HG03457 (cell line): ENCODE data around the gene TMEM17.

ENCODE experiments used
- ATAC-seq: cut with Tn5 transposase; IDR thresholded peaks from one replicate; pipeline ENCODE4 v1.9.1; 2021; ENCODE audit warnings: moderate number of reproducible peaks; ENCODE audit not compliant: unreplicated experiment

Gene TMEM17

DNA sequence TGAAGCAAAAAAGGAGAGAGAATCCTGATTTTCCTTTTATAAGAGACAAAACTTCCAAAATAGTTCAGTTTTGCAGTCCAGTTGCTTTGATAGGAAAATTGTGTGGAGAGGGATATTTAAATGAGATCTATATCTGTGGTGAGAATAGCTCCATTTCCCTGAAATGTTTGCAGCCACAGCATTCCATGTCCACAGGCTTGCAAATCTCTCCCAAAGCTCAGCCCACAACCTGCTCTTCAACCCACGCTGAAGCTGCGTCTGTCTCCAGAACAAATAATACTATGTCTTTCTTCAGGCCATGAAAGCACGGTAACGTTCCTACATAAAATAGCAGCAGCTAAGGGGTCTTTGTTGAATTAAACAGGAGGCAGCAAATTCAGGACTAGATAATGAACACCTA, 31.8 kb downstream of the TMEM17 start:
- no peak for ATAC-seq

DNA sequence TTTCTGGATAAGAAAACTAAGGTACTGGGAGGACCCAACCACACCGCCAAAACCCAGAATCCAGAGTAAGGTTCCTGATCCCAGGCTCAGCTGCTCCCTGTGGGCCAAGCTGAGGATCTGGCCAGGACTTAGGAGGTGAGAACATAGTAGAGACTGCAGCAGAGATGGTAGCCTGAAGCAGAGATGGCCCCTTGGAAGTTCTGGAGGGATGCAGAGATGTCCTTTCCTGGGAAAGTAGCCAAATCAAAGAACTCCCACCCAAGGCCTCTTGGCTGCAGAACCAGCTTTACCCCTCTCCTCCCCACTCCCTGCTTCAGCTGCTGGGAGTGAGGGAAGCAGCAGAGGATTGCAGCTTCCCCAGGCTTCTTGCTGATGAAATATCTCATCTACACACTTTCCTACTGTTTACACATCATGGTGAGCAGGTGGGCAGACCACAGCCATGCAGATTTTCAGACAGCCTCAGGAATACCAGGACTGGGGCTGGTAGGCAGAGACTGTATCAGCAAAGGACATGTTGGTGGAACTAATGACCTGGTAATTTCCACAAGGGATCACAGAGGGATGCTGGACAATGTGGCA, 32.7 kb downstream of the TMEM17 start:
- ATAC-seq: no peak

DNA sequence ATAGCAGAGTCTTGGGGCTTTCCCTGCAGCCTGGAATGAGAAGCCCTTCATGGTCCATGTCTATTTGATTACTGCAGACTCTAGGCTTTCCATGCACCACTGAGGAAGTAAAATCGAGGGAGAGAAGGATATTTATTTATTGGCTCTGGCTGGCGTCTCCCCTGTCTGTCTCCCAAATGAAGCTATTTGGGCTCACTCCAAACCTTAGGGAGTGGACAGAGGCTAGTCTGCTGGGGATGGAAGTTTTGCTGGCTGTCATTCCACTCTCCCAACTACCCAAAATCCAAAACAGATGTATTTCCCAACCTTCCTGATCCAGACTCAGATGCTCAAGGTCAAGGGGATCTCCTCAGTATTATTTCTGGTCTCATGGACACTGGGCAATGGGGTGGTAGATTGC, 33.7 kb downstream of the TMEM17 start:
- no peak for ATAC-seq

DNA sequence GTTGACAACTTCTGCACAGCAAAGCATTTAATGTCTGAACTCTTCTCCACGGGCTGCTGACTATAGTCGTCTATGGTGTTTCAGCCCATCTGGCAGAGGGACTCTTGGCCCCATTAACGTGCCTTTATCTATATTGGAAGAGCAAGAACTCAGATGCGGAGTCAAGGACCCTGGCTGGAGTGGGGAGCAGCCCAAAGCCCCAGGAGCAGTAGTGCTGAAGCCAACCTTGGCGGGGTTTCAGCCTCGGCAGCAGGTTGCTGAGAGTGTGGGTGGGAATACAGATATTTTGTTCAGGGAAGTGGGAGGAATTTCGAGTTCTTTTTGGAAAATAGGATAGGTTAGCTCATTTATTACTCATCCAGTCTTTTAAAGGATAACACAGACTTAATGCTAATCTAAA, 34.2 kb downstream of the TMEM17 start:
- no peak for ATAC-seq

DNA sequence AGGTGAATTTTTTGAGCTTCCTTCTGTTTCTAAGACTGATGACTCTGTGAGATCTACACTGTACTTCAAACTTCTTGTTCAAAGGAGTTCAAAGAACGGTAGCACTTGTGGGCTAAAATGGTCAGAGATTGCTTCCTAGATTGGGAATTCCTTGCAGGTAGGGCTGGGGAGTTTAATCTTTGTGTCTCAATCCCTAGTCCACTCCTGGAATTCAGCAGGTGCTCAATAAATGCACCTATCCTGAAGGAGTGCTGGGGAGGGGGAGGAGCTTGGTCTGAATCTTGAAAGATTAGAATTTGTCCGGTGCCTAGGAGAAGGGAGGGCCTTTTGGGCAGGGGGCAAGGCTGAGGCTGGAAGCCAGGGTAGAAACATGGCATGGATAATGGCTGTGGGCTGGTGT, 34.6 kb downstream of the TMEM17 start:
- ATAC-seq: no peak

DNA sequence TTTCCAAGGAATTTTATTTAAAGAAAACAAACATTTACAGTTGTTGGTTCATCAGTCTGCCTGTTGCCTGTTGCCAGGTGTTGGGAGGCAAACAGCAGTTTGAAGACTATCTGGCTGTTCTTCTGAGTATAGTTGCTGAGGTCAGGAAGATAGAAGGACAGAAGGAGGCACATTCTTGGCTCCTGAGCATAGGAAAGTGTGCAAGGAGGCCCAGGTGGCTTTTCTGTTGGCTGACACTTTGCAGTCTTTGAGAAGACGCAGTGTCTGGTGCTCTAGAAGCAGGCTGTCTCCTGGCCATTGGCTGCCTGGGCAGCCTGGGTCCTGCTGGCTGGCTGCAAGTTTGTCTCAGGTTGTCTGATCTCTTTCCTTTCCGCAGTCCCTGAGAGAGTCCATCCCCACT, 36.4 kb downstream of the TMEM17 start:
- ATAC-seq: no peak

DNA sequence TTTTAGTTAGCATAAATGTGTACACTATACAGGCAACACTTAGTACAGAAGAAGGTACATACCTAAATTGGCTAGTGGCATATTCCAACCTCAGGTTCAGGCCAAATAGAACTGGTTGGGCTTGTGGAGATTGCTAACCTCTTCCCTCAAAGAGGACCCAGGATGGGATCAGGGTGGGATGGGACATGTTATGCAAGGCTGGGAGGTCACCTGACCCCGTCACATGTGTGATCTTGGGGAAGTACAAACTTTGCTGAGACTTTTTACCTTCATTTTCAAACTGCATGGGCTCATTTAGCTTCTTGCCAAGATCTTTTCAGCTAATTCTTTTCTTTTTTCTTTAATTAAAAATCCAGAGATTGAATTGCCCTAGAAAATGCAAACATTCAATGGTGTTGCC, 36.9 kb downstream of the TMEM17 start:
- no peak for ATAC-seq

DNA sequence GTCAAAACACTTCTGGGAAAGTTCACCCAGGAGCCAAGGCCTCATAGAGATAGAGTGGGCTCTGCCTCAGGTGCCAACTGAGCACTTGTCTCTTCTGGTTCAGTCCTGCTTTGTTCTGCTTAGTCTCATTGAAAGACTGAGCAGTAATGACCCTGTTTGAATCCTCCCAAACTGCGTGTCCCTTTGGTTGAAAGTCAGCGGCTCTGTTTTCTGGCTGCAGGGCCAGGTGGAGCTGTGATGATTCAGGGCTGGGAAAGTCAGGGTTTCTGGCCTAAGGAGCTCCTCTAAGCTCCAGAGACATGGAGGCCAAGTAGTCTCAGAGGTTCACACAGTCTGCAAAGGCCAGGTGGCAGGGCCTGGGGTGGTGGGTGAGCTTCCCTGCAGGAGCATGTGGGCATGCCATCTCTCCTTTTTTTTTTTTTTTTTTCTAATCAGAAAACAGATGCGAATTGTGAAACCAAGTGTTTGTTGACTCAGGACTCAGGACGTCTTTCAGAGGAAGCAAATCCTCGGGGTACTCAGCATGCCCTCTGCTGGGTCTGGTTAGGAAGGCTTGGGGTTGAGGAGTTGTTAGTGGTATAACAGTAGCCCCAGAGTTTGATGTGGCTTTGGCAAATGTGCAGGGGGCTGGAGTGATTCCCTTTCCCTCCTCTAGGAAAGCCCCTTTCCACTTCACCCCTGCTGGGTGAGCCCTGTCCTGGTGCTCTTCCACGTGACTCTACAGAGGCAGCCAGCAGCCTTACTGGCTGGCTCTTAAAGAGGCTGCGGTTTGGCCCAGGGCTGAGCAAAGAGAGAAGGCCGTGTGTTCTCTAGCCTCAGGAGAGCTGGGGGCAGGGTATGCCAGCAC, 38.3 kb downstream of the TMEM17 start:
- ATAC-seq: no peak

DNA sequence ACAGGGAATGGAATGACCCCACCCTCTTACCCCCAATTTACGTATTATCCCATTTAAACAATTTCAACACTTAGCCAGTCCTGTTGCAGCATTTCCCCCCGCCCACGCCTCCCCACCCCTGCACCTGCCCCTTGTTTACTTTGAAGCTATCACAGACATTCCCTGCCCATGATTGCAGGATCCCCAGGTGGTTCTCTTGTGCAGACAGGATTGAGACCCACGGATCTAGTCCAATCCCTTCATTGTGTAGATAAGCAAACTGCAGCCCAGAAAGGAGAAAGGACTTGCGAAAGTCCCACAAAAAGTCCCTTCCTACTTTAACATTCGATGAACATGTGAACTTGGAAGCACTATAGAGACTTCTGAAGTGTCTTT, 38.9 kb downstream of the TMEM17 start:
- no peak for ATAC-seq

DNA sequence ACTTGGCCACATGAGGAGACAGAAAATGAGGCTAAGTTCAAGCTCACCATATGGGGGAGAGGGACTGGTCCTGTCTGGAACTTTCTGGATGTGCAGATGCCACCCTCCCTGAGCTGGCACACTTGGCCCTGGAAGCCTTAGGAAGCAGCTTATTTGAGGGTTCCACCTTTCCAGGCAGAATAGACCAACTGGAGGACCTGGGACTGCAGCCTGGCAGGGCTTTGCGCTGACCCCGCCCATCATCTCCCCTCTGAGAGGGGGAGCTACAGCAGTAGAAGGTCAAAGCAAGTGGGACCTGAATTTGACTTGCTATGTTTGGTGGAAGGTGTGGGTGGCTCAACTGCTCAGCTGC, 39.5 kb downstream of the TMEM17 start:
- no peak for ATAC-seq

DNA sequence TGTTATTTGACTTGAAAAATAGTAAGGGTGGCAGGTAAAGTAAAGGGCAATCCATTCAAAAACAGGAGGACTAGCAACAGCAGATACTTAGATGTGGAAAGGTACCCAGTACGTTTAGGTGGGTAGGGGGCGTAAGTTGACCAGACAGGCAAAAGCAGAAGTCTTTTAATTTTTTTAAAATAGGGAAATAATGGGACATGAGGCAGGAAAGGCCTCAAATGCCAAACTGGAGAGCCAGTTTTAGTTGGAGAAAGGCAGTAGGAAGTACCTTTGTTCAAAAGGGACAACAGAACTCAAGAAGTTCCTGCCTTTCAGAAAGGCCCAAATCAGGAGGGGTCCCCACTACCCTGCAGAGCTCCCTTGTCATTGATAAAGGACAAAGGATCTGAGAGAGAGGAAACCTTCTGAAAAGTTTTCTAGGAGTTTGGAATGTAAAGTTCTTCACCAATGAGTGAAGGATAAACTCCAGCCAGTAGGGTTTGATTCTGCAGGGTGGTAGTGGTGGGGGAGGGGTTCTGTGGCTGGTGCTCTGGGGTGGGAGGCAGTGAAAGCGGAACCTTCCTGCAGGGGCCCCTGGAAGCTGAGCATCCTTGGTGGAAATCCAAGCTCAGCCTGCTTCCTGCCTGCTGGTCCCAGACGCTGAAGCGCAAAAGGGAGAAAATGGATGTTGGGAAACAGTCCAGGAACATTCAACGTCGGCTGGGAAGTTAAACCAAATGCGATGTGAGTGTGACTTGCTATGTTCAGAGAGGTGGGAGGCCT, 40.1 kb downstream of the TMEM17 start:
- ATAC-seq: no peak

DNA sequence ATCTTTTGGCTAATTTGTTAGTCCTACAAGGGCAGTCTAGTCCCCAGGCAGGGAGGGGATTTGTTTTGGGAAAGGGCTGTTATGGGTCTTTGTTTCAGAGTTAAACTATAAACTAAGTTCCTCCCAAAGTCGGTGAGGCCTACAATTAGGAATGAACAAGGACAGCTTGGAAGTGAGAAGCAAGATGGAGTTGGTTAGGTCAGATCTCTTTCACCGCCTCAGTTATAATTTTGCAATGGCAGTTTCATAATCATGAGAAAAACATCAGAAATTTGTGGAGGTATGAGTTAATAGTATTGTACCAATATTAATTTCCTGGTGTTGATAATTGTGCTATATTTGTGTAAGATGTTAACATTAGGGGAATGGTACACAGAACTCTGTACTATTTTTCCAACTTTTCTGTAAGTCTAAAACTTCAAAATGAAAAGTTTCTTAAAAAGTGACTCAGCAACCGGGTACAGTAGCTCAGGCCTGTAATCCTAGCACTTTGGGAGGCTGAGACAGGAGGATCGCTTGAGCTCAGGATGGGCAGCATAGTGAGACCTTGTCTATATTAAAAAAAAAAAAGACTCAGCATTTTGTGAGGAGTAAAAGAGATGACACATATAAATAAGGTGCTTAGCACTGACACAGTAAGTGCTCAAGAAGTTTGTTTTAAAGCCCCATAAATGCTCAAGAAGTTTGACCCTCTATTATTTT, 40.8 kb downstream of the TMEM17 start:
- ATAC-seq: no peak

DNA sequence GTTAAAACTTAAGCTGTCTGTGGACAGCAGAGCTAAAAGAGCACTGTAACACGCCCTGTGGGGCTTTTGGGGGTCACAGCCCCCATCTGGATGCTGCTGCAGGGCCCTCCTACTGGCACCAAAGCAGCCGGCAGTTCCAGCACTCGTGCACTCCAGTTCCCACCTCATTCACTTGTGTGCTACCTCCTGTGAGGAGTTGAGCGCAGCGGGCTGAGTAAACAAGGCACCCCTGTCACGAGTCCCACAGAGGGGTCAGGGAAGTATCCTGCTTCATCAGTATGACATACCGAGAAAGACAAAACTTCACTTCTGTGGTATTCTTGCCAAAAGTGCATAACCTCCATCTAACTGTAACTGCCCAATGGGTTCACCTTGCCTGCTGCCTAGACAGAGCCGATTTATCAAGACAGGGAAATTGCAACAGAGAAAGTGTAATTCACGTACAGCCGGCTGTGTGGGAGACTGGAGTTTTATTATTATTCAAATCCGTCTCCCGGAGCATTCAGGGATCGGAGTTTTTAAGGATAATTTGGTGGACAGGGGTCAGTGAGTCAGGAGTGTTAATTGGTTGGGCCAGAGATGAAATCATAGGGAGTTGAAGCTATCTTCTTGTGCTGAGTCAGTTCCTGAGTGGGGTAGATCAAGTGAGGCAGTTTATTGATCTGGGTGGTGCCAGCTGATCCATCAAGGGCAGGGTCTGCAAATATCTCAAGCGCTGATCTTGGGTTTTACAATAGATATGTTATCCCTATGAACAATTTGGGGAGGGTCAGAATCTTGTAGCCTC, 41.6 kb downstream of the TMEM17 start:
- no peak for ATAC-seq

DNA sequence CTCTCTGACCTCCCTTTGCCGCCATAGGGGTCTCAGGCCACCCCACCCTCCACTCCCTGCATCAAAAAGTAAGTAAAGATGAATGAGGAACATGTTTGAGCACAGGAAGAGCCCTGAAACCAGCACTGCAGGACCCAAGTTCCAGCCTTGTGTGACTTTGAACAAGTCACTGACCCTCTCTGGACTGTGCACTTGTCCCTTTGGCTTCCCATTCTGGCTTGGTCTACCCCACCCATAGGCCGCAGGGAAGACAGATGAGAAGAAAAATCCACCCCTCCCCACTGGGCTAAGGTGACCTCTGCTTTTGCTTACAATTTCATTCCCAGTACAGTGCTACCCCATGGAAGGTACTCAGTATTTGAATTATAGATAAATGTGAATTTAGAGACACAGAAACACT, 43.8 kb downstream of the TMEM17 start:
- no peak for ATAC-seq

DNA sequence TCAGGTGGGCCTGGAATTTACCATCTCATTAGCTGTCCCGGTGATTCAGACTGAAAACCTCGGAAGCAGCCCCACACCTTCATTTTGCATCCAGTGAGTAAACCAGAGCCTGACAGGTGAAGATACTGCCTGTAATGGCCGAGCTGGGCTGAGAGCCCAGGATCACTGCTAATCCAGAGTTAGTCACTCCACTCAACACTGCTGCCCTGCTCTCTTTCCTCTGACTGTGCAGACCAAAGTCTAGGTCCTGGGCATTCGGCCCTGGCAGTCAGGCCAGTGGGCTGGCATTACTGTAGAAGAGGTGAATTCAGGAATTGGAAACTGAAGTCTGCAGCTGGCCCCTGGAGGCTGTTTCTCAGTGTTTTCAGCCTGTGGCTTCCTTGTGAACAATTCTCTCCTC, 44.3 kb downstream of the TMEM17 start:
- no peak for ATAC-seq

DNA sequence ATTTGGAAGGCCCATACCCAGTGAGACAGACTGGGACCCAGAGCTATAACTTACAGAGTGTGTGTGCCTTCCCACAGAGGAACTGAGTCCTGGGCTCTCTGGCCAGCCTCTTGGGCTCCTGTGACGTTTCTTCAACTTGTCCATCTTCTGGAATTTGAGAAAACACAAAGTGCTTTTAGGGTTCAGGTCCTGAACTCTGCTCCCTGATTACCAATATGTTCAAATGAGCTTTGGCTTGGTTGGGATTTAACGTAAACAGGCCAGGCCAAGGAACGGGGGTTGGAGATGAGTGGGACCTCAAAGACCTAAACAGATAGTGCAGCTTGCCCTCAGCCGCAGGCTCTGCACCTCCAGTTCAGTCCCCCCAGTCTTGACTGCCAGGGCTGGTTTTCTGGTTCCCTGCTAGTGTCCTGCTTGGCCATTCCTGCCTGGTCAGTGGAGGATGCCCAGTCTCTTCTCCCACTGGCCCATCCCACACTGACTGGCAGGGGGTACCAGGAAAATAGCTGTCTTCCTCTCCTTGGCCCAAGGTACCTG, 44.9 kb downstream of the TMEM17 start:
- no peak for ATAC-seq

DNA sequence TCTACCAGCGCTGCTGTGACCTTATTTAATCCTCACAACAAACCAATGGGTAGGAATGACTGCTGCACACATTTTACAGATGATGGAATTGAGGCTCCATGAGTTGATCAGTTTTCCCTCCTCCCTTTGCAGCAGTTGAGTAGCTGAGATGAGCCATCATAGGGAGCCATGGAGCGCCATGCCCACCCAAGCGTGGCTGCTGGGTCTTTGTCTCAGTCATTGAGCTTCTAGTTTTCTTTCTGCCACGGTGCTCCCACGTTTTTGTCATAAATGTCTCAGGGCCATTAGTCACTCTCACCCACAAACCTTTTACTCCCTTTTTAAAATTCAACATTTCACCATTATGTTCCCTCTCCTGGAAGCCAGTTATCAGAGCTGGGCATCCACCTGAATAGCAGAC, 45.8 kb downstream of the TMEM17 start:
- no peak for ATAC-seq

DNA sequence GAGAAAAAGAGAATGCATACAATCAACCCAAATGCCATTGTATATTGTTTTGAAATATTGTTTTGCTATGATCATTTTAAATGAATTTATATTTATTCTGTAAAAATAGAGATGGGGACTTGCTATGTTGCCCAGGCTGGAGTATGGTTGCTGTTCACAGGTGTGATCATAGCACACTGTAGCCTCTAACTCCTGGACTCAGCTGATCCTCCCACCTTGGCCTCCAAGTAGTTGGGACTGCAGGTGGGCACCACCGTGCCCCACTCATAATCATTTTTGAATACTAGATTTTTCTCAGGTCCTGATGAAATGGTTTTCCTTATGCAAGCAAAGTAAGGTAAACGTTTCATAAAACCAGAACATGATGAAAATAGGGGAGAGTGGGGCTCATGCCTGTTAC, 46.3 kb downstream of the TMEM17 start:
- ATAC-seq: no peak

DNA sequence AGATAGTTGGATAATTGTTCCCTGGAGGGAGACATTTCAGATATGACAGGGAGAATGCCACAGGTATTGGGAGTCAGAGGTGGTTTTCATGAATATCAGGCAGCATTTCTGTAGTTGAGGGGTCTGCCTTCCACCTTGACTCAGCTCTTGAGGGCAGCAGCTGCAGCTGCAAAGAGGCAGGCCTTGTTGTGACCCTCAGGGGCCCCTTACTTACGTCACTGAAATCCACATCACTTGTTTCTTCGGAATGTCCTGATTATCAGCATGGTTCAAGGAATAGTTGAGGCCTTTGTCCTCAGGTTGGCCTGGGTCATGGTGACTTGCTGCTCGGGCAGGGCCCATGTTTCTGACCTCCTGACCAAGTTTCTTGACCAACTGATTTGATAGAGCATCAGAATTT, 46.9 kb downstream of the TMEM17 start:
- ATAC-seq: no peak

DNA sequence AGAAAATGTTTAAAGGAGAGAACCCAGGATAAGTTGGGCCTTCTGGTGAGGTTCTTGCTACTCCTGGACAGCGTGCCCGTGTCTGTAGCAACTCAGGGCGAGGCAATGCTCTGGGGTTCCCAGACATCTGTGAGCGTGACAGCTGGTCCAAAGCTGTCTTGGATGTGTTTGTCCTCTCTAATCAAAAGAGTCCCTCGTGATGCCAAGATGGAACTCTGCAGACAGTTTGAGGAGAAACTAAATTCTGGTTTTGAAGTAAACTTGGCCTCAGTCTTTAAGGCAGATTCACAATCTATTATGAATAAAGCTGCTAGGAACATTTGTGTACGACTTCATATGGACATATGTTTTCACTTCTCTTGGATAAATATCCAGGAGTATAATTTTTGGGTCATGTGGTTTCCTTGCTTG, 47.3 kb downstream of the TMEM17 start:
- ATAC-seq: no peak
